H1 (cell line): ENCODE results near the gene OR52B6.

Experiments
- CTCF ChIP-seq, 3 experiments: IDR thresholded peaks; 1 replicate in 2 of 3; 2 replicates in 1 of 3; pipeline versions ENCODE4 v1.5.1 to v1.6.1; 2011; ENCODE audit warnings: low read length in 3 of 3, mild to moderate bottlenecking in 3 of 3, inconsistent platforms in 2 of 3, low read depth in 1 of 3, moderate library complexity in 1 of 3; ENCODE audit not compliant: insufficient read depth in 1 of 3; ENCODE audit errors: control extremely low read depth in 1 of 3
- MAX ChIP-seq: IDR thresholded peaks from 2 replicates; pipeline ENCODE4 v1.6.1; 2012; ENCODE audit warnings: inconsistent platforms
- POLR2A ChIP-seq, 2 experiments: IDR thresholded peaks; 1 replicate in 1 of 2; 2 replicates in 1 of 2; pipeline ENCODE4 v1.6.1; 2011; ENCODE audit warnings: low read depth in 2 of 2, low read length in 2 of 2, mild to moderate bottlenecking in 2 of 2; ENCODE audit errors: control extremely low read depth in 1 of 2
- RNF2 ChIP-seq: fragments of 200-900, 300-1000 bp; sonication (generic); IDR thresholded peaks from 2 replicates; pipeline ENCODE4 v1.7.1; 2016; ENCODE audit warnings: borderline replicate concordance, low read depth, mild to moderate bottlenecking, antibody characterized with exemption, low read length; ENCODE audit not compliant: poor library complexity, severe bottlenecking; ENCODE audit errors: missing control alignments
- SP1 ChIP-seq: IDR thresholded peaks from 2 replicates; pipeline ENCODE4 v1.6.1; 2011; ENCODE audit warnings: low read depth, low read length

GRCh38 chr11:5581014-5581413 lies 337 bp downstream of the OR52B6 start:
- TF ChIP-seq RNF2 = no peak
- no peak for TF ChIP-seq MAX
- TF ChIP-seq CTCF (IDR thresholded peaks at IDR 0.05; ENCODE audit: control extremely low read depth in 1 of 3, insufficient read depth in 1 of 3, low read depth in 1 of 3, low read length in 3 of 3) = no peak
- no peak for TF ChIP-seq SP1
- no peak for TF ChIP-seq POLR2A (IDR thresholded peaks at IDR 0.05; ENCODE audit: control extremely low read depth in 1 of 2, low read depth in 2 of 2, low read length in 2 of 2)
